ENCODE measurements around the gene PLD1.
"Not testable (repeated sequence)": the region's sequence is repeated elsewhere in the genome, so short reads cannot be mapped to it uniquely, and the experiment has no call there.

PLD1 gene

GRCh38 chr3:171748064-171748924, 62.0 kb downstream of the PLD1 start:
- ChIA-PET POLR2A (ENCODE audit: low non-redundant PET) (no interaction called here), CTCF (interaction anchor here (0.7 kb wide), 1 partner anchor 602 kb away, joined by 3 read pairs; no protein-coding TSS in a partner anchor)

GRCh38 chr3:171747223-171747920, 62.9 kb downstream of the PLD1 start:
- H3K27ac ChIP-seq = no peak overlapping the region
- ChIA-PET CTCF (no interaction called here), POLR2A (ENCODE audit: low non-redundant PET) (no interaction called here)
- TF ChIP-seq CTCF (conservative IDR thresholded peaks at IDR 0.05; ENCODE audit: low read depth) = no peak
- DNase-seq (ENCODE audit: low spot score) = no peak

More at GRCh38 chr3:171748064-171748924, 62.0 kb downstream of the PLD1 start:
- H3K27ac ChIP-seq = no peak overlapping the region
- no peak for TF ChIP-seq CTCF (conservative IDR thresholded peaks at IDR 0.05; ENCODE audit: low read depth)
- no peak for DNase-seq (ENCODE audit: low spot score)

GRCh38 chr3:171746320-171747222, 63.7 kb downstream of the PLD1 start:
- POLR2A ChIA-PET (ENCODE audit: low non-redundant PET); H3K27ac ChIP-seq; CTCF ChIA-PET: not testable (repeated sequence)

GRCh38 chr3:171745577-171746319, 64.5 kb downstream of the PLD1 start:
- POLR2A ChIA-PET (ENCODE audit: low non-redundant PET) = no interaction called here
- CTCF ChIA-PET = no interaction called here
- no peak for DNase-seq (ENCODE audit: low spot score)
- H3K27ac ChIP-seq = no peak overlapping the region
- TF ChIP-seq CTCF (conservative IDR thresholded peaks at IDR 0.05; ENCODE audit: low read depth) = no peak

More at GRCh38 chr3:171746320-171747222, 63.7 kb downstream of the PLD1 start:
- not testable (repeated sequence) for DNase-seq (ENCODE audit: low spot score)

GRCh38 chr3:171744158-171744741, 66.0 kb downstream of the PLD1 start:
- ChIA-PET POLR2A (ENCODE audit: low non-redundant PET) (no interaction called here), CTCF (no interaction called here)
- no peak overlapping the region for H3K27ac ChIP-seq
- no peak for TF ChIP-seq CTCF (conservative IDR thresholded peaks at IDR 0.05; ENCODE audit: low read depth)
- no peak for DNase-seq (ENCODE audit: low spot score)

All from RWPE1 (cell line).